CD4-positive, alpha-beta T cell (primary cell): ENCODE results near the gene BANF2. TPM values are rescaled to one million over a fixed set of nuclear protein-coding genes. Genes with fewer than 3 reads are reported as not detected.

ENCODE experiments used
- ATAC-seq: fragments of 200-7000 bp; cut with Tn5 transposase; one replicate; pipeline ENCODE4 v1.10.0; 2022; ENCODE audit warnings: mild to moderate bottlenecking; ENCODE audit not compliant: poor library complexity
- CTCF ChIA-PET: fragments of 350-600 bp; sonication (Branson Sonifier 250); formaldehyde crosslinking; loops from one replicate; lab custom pipeline; 2021; ENCODE audit warnings: antibody characterized with exemption, inconsistent platforms; lab: Charles Lee
- POLR2A ChIA-PET: fragments of 350-600 bp; sonication (Branson Sonifier 250); formaldehyde crosslinking; loops from one replicate; lab custom pipeline; 2021; ENCODE audit warnings: antibody characterized with exemption, inconsistent platforms; lab: Charles Lee
- DNase-seq, 14 experiments: peaks; one replicate each; pipeline ENCODE4 v3.0.0-alpha.2; 2013 to 2020; ENCODE audit warnings: mixed read lengths in 2 of 14
- H3K27ac ChIP-seq, 2 donors: one replicate each; pipeline versions ENCODE4 v1.5.1 to v1.7.0; 2013; ENCODE audit warnings: low read length in 2 of 2, low read depth in 1 of 2, mild to moderate bottlenecking in 1 of 2
- H3K27me3 ChIP-seq, 2 experiments: 1 replicate in 1 of 2; 2 replicates in 1 of 2; pipeline versions ENCODE4 v1.6.1 to v1.7.0; 2013; ENCODE audit warnings: low read length in 2 of 2, control low read depth in 1 of 2, mild to moderate bottlenecking in 1 of 2, moderate library complexity in 1 of 2; ENCODE audit not compliant: insufficient read depth in 2 of 2, control insufficient read depth in 1 of 2
- H3K36me3 ChIP-seq: one replicate; pipeline ENCODE4 v1.6.1; 2013; ENCODE audit warnings: low read length, control low read depth; ENCODE audit not compliant: insufficient read depth
- H3K4me1 ChIP-seq: one replicate; pipeline ENCODE4 v1.6.1; 2013; ENCODE audit warnings: low read length, control low read depth; ENCODE audit not compliant: insufficient read depth
- H3K4me3 ChIP-seq: one replicate; pipeline ENCODE4 v1.5.1; 2013; ENCODE audit warnings: mild to moderate bottlenecking, low read length, moderate library complexity
- H3K9me3 ChIP-seq, 2 experiments: 1 replicate in 1 of 2; 2 replicates in 1 of 2; pipeline versions ENCODE4 v1.6.1 to v1.7.0; 2013; ENCODE audit warnings: low read length in 2 of 2, mild to moderate bottlenecking in 2 of 2, control low read depth in 1 of 2, moderate library complexity in 1 of 2; ENCODE audit not compliant: control insufficient read depth in 1 of 2, insufficient read depth in 1 of 2
- H3K27ac Mint-ChIP-seq: one replicate; pipeline ENCODE4 v1.8.0; 2020; ENCODE audit warnings: mixed read lengths
- H3K27me3 Mint-ChIP-seq: one replicate; pipeline ENCODE4 v1.8.0; 2021; ENCODE audit warnings: mixed read lengths
- H3K36me3 Mint-ChIP-seq: one replicate; pipeline ENCODE4 v1.8.0; 2021; ENCODE audit warnings: low read depth, mixed read lengths
- H3K4me1 Mint-ChIP-seq: one replicate; pipeline ENCODE4 v1.8.0; 2021; ENCODE audit warnings: low read depth, mixed read lengths
- H3K4me3 Mint-ChIP-seq: one replicate; pipeline ENCODE4 v1.8.0; 2020; ENCODE audit warnings: mild to moderate bottlenecking, mixed read lengths
- H3K9me3 Mint-ChIP-seq: one replicate; pipeline ENCODE4 v1.8.0; 2020; ENCODE audit warnings: mixed read lengths
- intact Hi-C, 2 experiments: fragments of 100-400 bp; cut with DNase I in 1 of 2; cut with micrococcal nuclease in 1 of 2; formaldehyde crosslinking; loops; one replicate each; pipeline versions ENCODE4 v1.15.1 to v1.9.0; 2023 to 2025; cut with DNase I, micrococcal nuclease
- total RNA-seq, 174 experiments: library from RNA in 2 of 174; stranded (reverse) in 2 of 174; gene quantifications; one replicate each; pipeline ENCODE4 v1.2.3 and lab custom pipeline; 2021 to 2026
- TF ChIP-seq, protein P1 (sequence below): fragments of 200-600 bp; IDR thresholded peaks from one replicate; pipeline ENCODE4 v1.8.0; 2022; ENCODE audit warnings: antibody characterized with exemption, mild to moderate bottlenecking

BANF2 gene
- total RNA-seq, 2 experiments from 2014 or later, result not detected

DNA sequence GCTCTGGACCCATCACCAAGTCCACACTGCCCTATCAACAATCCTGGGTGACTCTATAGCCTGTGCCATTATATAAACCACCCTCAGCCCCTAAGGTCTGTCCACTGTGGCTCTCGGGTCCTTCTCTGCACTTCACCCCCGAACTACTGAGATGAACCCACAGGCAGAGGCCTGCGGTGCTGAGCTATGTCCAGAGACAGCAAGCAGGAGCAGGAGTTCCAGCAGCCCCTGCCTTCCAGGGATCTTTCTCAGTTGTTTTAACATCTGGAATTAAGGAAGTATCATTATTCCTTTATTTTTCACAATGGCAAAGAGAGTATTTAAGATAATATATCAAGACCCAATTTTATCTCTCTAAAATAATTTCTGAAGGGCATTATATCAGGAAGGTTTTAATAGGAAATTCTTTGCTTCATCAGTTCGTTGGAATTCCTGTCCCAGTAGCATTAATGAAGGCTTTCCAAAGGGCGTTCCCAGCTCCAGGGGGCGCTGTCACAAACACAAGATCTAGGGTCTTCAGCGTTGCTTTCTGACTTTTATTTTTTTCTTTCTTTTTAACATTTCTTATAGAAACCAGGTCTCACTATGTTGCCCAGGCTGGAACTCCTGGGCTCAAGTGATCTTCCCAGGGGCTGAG, 45.0 kb upstream of the BANF2 start:
- Histone ChIP-seq H3K27me3 (no peaks in the 10 kb centered on the region), H3K4me1 (peaks cover under 1% of the 10 kb centered on the region), H3K9me3 (peaks cover 0 to 18% of the 10 kb centered on the region in 2 experiments), H3K36me3 (peaks cover 6% of the 10 kb centered on the region), H3K4me3 (no peak overlapping the region), H3K27ac (no peak overlapping the region)
- TF ChIP-seq, protein P1, sequence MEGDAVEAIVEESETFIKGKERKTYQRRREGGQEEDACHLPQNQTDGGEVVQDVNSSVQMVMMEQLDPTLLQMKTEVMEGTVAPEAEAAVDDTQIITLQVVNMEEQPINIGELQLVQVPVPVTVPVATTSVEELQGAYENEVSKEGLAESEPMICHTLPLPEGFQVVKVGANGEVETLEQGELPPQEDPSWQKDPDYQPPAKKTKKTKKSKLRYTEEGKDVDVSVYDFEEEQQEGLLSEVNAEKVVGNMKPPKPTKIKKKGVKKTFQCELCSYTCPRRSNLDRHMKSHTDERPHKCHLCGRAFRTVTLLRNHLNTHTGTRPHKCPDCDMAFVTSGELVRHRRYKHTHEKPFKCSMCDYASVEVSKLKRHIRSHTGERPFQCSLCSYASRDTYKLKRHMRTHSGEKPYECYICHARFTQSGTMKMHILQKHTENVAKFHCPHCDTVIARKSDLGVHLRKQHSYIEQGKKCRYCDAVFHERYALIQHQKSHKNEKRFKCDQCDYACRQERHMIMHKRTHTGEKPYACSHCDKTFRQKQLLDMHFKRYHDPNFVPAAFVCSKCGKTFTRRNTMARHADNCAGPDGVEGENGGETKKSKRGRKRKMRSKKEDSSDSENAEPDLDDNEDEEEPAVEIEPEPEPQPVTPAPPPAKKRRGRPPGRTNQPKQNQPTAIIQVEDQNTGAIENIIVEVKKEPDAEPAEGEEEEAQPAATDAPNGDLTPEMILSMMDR, result peak; percentile 53
- Mint-ChIP-seq H3K9me3 (no peaks in the 10 kb centered on the region), H3K36me3 (peaks cover 22% of the 10 kb centered on the region), H3K27ac (no peak overlapping the region), H3K4me3 (no peak overlapping the region), H3K4me1 (no peaks in the 10 kb centered on the region), H3K27me3 (no peaks in the 10 kb centered on the region)
- intact Hi-C loops, result loop anchor here in 1 of 2 experiments (10.0 kb wide), 1 partner anchor 240 kb away; no protein-coding TSS in a partner anchor
- DNase-seq, result peak in 2 of 14 experiments; percentile 33 to 39
- CTCF ChIA-PET, result interaction anchor here (1.9 kb wide), 1 partner anchor 28 kb away, joined by 5 read pairs; no protein-coding TSS in a partner anchor
- no peak for ATAC-seq
- POLR2A ChIA-PET, result no interaction called here

DNA sequence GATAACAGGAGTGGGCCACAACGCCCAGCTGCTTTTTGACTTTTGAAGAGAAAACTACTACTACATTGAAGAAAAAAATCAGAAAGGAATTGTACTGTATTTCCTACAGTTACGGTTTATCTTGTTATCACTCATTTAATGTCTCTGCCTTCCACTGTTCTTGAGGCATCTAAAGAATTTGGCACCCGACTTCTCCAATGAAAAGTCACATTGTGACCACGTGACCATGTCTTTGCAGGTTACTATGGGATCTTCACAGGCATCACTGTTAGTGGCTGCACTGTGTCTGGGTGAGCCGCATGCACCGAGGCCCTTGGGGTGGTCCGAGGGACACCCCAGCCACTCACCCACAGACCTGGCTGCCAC, 44.5 kb upstream of the BANF2 start:
- H3K27ac ChIP-seq, result no peak overlapping the region
- TF ChIP-seq, protein P1, result peak; percentile 8
- Mint-ChIP-seq H3K4me1 (no peaks in the 10 kb centered on the region), H3K36me3 (peaks cover 27% of the 10 kb centered on the region), H3K27ac (no peak overlapping the region), H3K9me3 (no peaks in the 10 kb centered on the region), H3K4me3 (no peak overlapping the region), H3K27me3 (no peaks in the 10 kb centered on the region)
- DNase-seq, result no peak
- no peaks in the 10 kb centered on the region for H3K27me3 ChIP-seq
- CTCF ChIA-PET, result interaction anchor here (1.9 kb wide), 1 partner anchor 27 kb away, joined by 5 read pairs; no protein-coding TSS in a partner anchor
- POLR2A ChIA-PET, result no interaction called here
- peaks cover 0 to 21% of the 10 kb centered on the region in 2 experiments for H3K9me3 ChIP-seq
- ATAC-seq, result no peak
- peaks cover 10% of the 10 kb centered on the region for H3K36me3 ChIP-seq
- H3K4me3 ChIP-seq, result no peak overlapping the region
- H3K4me1 ChIP-seq, result no peaks in the 10 kb centered on the region
- intact Hi-C loops, result loop anchor here in 1 of 2 experiments (10.0 kb wide), 1 partner anchor 240 kb away; no protein-coding TSS in a partner anchor

DNA sequence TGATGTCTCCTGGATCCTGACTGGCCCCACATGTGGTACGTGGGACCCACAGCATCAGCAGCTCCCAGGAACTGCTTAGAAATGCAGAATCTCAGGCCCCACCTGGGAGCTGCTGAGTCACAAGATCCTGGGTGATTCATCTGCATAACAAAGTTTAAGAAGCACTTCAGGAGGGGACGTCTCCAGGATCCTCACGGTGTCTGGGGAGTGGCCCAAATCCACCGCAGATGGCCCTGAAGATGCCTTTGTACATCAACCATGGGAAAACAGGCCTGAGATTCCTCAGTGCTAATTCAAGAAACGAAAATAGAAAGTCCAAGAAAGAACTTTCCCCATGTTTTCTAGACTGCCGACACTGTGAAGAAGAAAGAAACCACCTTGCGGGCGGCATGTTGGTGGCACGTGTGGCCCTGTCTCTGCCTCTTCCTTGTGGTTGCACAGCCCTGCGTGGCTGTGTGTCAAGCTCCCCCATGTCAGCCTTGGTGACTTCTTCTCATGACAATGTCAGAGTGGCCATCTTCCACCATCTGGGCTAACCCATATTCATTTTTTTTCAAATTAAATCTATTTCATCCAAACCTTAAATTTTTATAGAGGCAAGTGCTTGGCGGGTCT, 43.8 kb upstream of the BANF2 start:
- TF ChIP-seq, protein P1, result no peak
- Mint-ChIP-seq H3K4me3 (no peak overlapping the region), H3K4me1 (no peaks in the 10 kb centered on the region), H3K27me3 (no peaks in the 10 kb centered on the region), H3K36me3 (peaks cover 34% of the 10 kb centered on the region), H3K27ac (no peak overlapping the region), H3K9me3 (no peaks in the 10 kb centered on the region)
- intact Hi-C loops, result loop anchor here in 1 of 2 experiments (10.0 kb wide), 1 partner anchor 239 kb away; no protein-coding TSS in a partner anchor
- H3K4me1 ChIP-seq, result no peaks in the 10 kb centered on the region
- ATAC-seq (no peak), DNase-seq (no peak)
- H3K9me3 ChIP-seq, result peaks cover 0 to 21% of the 10 kb centered on the region in 2 experiments
- H3K36me3 ChIP-seq, result peaks cover 10% of the 10 kb centered on the region
- no peaks in the 10 kb centered on the region for H3K27me3 ChIP-seq
- no peak overlapping the region for H3K27ac ChIP-seq
- ChIA-PET POLR2A (no interaction called here), CTCF (interaction anchor here (1.9 kb wide), 1 partner anchor 27 kb away, joined by 5 read pairs; no protein-coding TSS in a partner anchor)
- H3K4me3 ChIP-seq, result no peak overlapping the region
